Measurements from ENCODE around the gene TCERG1.

DNA sequence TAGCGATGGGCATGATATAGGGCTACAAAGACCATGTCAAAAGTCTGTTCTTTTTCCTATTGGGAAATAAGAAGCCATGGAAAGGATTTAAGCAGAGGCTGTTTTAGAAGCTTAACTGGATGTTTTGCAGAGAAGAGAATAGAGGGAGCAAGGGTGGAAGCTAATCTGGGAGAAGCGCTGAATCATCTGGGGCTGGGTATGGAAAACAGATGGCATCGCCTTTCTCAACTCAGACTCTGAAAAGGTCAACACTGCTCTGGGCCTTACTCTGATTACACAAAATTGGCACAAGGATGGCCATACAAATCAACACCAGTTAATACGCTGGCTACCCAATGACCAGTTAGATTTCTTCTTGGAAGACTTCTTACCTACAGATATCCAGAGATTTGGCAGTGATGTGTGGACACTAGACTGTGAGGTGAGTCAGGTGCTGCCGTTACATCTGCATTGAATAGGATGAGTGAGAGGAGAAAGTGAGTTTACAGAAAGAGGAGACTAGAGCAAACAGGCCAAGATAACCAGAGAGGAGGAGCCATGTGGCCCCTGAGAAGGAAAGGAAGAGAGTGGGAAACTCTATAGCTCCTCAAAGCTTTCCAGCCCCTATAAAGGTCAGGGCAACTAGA lies 6.2 kb upstream of the TCERG1 start:
- TF ChIP-seq, protein P1, sequence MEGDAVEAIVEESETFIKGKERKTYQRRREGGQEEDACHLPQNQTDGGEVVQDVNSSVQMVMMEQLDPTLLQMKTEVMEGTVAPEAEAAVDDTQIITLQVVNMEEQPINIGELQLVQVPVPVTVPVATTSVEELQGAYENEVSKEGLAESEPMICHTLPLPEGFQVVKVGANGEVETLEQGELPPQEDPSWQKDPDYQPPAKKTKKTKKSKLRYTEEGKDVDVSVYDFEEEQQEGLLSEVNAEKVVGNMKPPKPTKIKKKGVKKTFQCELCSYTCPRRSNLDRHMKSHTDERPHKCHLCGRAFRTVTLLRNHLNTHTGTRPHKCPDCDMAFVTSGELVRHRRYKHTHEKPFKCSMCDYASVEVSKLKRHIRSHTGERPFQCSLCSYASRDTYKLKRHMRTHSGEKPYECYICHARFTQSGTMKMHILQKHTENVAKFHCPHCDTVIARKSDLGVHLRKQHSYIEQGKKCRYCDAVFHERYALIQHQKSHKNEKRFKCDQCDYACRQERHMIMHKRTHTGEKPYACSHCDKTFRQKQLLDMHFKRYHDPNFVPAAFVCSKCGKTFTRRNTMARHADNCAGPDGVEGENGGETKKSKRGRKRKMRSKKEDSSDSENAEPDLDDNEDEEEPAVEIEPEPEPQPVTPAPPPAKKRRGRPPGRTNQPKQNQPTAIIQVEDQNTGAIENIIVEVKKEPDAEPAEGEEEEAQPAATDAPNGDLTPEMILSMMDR (IDR thresholded peaks at IDR 0.05; ENCODE audit: low read depth, low read length): no peak
- no peak for TF ChIP-seq EZH2phosphoT487 (IDR thresholded peaks at IDR 0.05; ENCODE audit: low read depth)

Measured in OCI-LY3 (cell line).